Prostate gland (tissue), 2 donors: ENCODE data around the gene STC2. TPM values are rescaled to one million over a fixed set of nuclear protein-coding genes. Genes with fewer than 3 reads are reported as not detected.

ENCODE experiments used
- DNase-seq: peaks from one replicate; pipeline ENCODE4 v3.0.0-alpha.2; 2019; ENCODE audit warnings: low spot score
- H3K27ac ChIP-seq, 2 donors: fragments of 200-600 bp; sonication (generic); 2 replicates each; pipeline ENCODE4 v1.5.1; 2017 to 2019
- H3K27me3 ChIP-seq: fragments of 200-600 bp; sonication (generic); replicated peaks from 2 replicates; pipeline ENCODE4 v1.5.1; 2019; ENCODE audit not compliant: insufficient read depth
- H3K36me3 ChIP-seq, 2 donors: fragments of 200-600 bp; sonication (generic); 1 replicate in 1 of 2; 2 replicates in 1 of 2; pipeline versions ENCODE4 v1.5.1 to v1.8.1; 2017 to 2019
- H3K4me1 ChIP-seq: fragments of 200-600 bp; sonication (generic); replicated peaks from 2 replicates; pipeline ENCODE4 v1.5.1; 2019
- H3K4me3 ChIP-seq, 2 donors: fragments of 200-600 bp; sonication (generic); 2 replicates each; pipeline ENCODE4 v1.5.1; 2017 to 2019
- H3K9me3 ChIP-seq: fragments of 200-600 bp; sonication (generic); 2 replicates; pipeline ENCODE4 v1.5.1; 2017
- POLR2A ChIP-seq: fragments of 450-650 bp; IDR thresholded peaks from one replicate; pipeline ENCODE4 v1.6.1; 2016; ENCODE audit warnings: antibody characterized with exemption, mild to moderate bottlenecking
- POLR2AphosphoS5 ChIP-seq: sonication (generic); formaldehyde crosslinking; IDR thresholded peaks from one replicate; pipeline ENCODE4 v1.6.1; 2017; ENCODE audit warnings: antibody characterized with exemption
- WGBS: methylation state at CpG from one replicate; pipeline ENCODE4 v1.1.5; 2018; 5-methylcytosine and 5-hydroxymethylcytosine counted together
- intact Hi-C: fragments of 100-400 bp; cut with DNase I; formaldehyde crosslinking; loops from one replicate; pipeline ENCODE4 v1.14.2; 2022
- total RNA-seq, 2 donors: library from RNA; depleted of rRNA; stranded (reverse); fragments of >200 nt; gene quantifications; one replicate each; pipeline ENCODE4 v1.1.0, GENCODE V29; 2016
- TF ChIP-seq, protein P1 (sequence below), 4 experiments: fragments of 200-600 bp in 2 of 4; fragments of 450-650 bp in 2 of 4; sonication (generic) in 2 of 4; IDR thresholded peaks; 1 replicate in 3 of 4; 2 replicates in 1 of 4; pipeline ENCODE4 v1.5.1; 2016 to 2019; ENCODE audit warnings: antibody characterized with exemption in 4 of 4, mild to moderate bottlenecking in 2 of 4, moderate library complexity in 2 of 4

STC2 gene
- total RNA-seq, 2 donors from 2014 or later: 0.82 to 6.7 TPM

- WGBS: 3% methylated on average over 29 of the region's 29 CpGs
- TF ChIP-seq, protein P1, sequence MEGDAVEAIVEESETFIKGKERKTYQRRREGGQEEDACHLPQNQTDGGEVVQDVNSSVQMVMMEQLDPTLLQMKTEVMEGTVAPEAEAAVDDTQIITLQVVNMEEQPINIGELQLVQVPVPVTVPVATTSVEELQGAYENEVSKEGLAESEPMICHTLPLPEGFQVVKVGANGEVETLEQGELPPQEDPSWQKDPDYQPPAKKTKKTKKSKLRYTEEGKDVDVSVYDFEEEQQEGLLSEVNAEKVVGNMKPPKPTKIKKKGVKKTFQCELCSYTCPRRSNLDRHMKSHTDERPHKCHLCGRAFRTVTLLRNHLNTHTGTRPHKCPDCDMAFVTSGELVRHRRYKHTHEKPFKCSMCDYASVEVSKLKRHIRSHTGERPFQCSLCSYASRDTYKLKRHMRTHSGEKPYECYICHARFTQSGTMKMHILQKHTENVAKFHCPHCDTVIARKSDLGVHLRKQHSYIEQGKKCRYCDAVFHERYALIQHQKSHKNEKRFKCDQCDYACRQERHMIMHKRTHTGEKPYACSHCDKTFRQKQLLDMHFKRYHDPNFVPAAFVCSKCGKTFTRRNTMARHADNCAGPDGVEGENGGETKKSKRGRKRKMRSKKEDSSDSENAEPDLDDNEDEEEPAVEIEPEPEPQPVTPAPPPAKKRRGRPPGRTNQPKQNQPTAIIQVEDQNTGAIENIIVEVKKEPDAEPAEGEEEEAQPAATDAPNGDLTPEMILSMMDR (IDR thresholded peaks at IDR 0.05): no peak
- TF ChIP-seq POLR2AphosphoS5 (no peak), POLR2A (no peak)
- no peaks in the 10 kb centered on the region for H3K36me3 ChIP-seq
- no peaks in the 10 kb centered on the region for H3K9me3 ChIP-seq
- peaks cover 15% of the 10 kb centered on the region for H3K27me3 ChIP-seq
- DNase-seq: no peak
- H3K27ac ChIP-seq: peak overlapping the region in 1 of 2 donors; percentile 32
- peaks cover 15% of the 10 kb centered on the region for H3K4me1 ChIP-seq
- peak overlapping the region; percentile 19 to 37 for H3K4me3 ChIP-seq
- intact Hi-C loops: loop anchor here (10.0 kb wide), 1 partner anchor 246 kb away; no protein-coding TSS in a partner anchor
Observed at GRCh38 chr5:173328844-173329490, 753 bp upstream of the STC2 start.

DNA sequence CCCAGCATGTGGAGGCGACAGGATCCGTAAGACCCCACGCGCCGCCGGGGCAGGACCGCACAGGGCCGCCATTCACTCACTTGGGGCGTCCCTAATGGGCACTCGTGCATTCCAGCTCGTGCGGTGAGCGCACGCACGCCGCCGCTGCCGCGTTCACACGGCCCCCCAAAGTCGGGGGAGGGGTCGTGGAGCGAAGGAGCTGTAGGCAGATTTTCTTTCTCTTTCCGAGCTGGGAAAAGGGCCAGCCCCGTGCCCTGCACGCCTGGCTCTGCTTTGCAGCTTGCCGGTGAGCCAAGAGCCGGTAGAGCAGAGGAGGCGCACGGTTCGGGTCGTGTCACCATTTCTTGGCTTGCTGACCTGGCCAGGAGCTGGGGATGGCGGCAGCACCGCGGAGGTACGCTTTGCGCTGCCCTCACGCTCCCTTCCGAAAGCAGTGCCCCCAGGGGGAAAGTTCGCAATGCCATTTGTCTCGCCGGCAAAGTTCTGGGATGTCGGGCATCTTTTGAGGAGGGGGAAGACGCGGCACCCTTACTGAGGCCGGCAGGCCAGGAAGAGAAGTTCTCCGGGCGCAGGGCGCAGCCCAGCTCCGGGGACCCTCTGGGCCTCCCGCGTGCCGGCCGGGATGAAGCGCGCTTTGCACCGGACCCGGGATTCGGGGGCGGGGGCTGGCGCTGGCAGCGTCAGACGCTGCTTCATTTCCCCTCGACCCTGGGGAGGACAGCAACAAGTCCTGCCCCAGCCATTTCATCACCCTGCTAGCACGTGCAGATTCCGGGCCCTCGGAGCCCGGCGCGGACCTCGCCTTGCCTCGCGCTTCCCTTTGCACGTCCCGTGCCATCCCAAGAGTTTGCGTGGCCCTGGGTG lies 898 bp downstream of the STC2 start:
- no peaks in the 10 kb centered on the region for H3K36me3 ChIP-seq
- DNase-seq: no peak

GRCh38 chr5:173326501-173326960 lies 1.7 kb downstream of the STC2 start:
- intact Hi-C loops: loop anchor here (10.0 kb wide), 1 partner anchor 248 kb away; no protein-coding TSS in a partner anchor
- DNase-seq: no peak
- no peaks in the 10 kb centered on the region for H3K36me3 ChIP-seq
- no peak for TF ChIP-seq POLR2AphosphoS5
- TF ChIP-seq POLR2A: no peak
- TF ChIP-seq, protein P1 (IDR thresholded peaks at IDR 0.05): no peak
- WGBS: 38% methylated on average over 13 of the region's 15 CpGs
- H3K4me3 ChIP-seq: peak overlapping the region in 1 of 2 donors; percentile 37
- peaks cover 15% of the 10 kb centered on the region for H3K4me1 ChIP-seq
- no peaks in the 10 kb centered on the region for H3K9me3 ChIP-seq
- peaks cover 15% of the 10 kb centered on the region for H3K27me3 ChIP-seq
- no peak overlapping the region for H3K27ac ChIP-seq

More for the DNA sequence above, 898 bp downstream of the STC2 start:
- intact Hi-C loops: loop anchor here (10.0 kb wide), 1 partner anchor 247 kb away; no protein-coding TSS in a partner anchor
- TF ChIP-seq POLR2A (no peak), POLR2AphosphoS5 (no peak)
- TF ChIP-seq, protein P1 (IDR thresholded peaks at IDR 0.05): no peak
- Histone ChIP-seq H3K4me1 (peaks cover 15% of the 10 kb centered on the region), H3K27ac (peak overlapping the region in 1 of 2 donors; percentile 22), H3K27me3 (peaks cover 15% of the 10 kb centered on the region), H3K9me3 (no peaks in the 10 kb centered on the region), H3K4me3 (peak overlapping the region; percentile 3 to 37)
- 4% methylated on average over 41 of the region's 76 CpGs for WGBS

GRCh38 chr5:173325091-173325698 lies 3.0 kb downstream of the STC2 start:
- TF ChIP-seq, protein P1 (IDR thresholded peaks at IDR 0.05): no peak
- no peak for TF ChIP-seq POLR2A
- no peak for TF ChIP-seq POLR2AphosphoS5
- whole genome bisulfite sequencing: 93% methylated on average over 13 of the region's 13 CpGs
- H3K9me3 ChIP-seq: no peaks in the 10 kb centered on the region
- DNase-seq: no peak
- intact Hi-C loops: loop anchor here (10.0 kb wide), 1 partner anchor 250 kb away; no protein-coding TSS in a partner anchor
- H3K27ac ChIP-seq: no peak overlapping the region
- peaks cover 15% of the 10 kb centered on the region for H3K4me1 ChIP-seq
- peaks cover 15% of the 10 kb centered on the region for H3K27me3 ChIP-seq
- no peaks in the 10 kb centered on the region for H3K36me3 ChIP-seq
- H3K4me3 ChIP-seq: no peak overlapping the region
